Tibial nerve (tissue), 4 donors: ENCODE data around the gene IFI30. TPM values are rescaled to one million over a fixed set of nuclear protein-coding genes. Genes with fewer than 3 reads are reported as not detected.

Experiments used
- DNase-seq, 2 donors: peaks; one replicate each; pipeline ENCODE4 v3.0.0-alpha.2; 2019; ENCODE audit warnings: low spot score in 2 of 2
- H3K27ac ChIP-seq, 4 donors: fragments of 200-600 bp; sonication (generic) in 3 of 4; one replicate each; pipeline ENCODE4 v1.5.1; 2017 to 2019; ENCODE audit warnings: mild to moderate bottlenecking in 1 of 4
- H3K27me3 ChIP-seq, 2 donors: fragments of 200-600 bp; sonication (generic) in 1 of 2; one replicate each; pipeline versions ENCODE4 v1.5.1 to v1.6.0; 2017 to 2019
- H3K36me3 ChIP-seq, 3 donors: fragments of 200-600 bp; sonication (generic); one replicate each; pipeline ENCODE4 v1.5.1; 2018 to 2019
- H3K4me1 ChIP-seq, 4 donors: fragments of 200-600 bp; sonication (generic) in 3 of 4; one replicate each; pipeline ENCODE4 v1.5.1; 2017 to 2019
- H3K4me3 ChIP-seq, 4 donors: fragments of 200-600 bp; sonication (generic) in 3 of 4; one replicate each; pipeline ENCODE4 v1.5.1; 2017 to 2019; ENCODE audit warnings: mild to moderate bottlenecking in 1 of 4, moderate library complexity in 1 of 4
- H3K9me3 ChIP-seq, 4 donors: fragments of 200-600 bp; sonication (generic) in 3 of 4; one replicate each; pipeline ENCODE4 v1.5.1; 2017 to 2019
- CTCF ChIP-seq, 5 experiments: fragments of 200-600 bp in 3 of 5; fragments of 450-650 bp in 2 of 5; sonication (generic) in 3 of 5; IDR thresholded peaks; one replicate each; pipeline ENCODE4 v1.5.1; 2016 to 2019; ENCODE audit warnings: antibody characterized with exemption in 5 of 5, mild to moderate bottlenecking in 3 of 5, moderate library complexity in 2 of 5
- EP300 ChIP-seq, 2 donors: sonication (generic); formaldehyde crosslinking; IDR thresholded peaks; one replicate each; pipeline ENCODE4 v1.6.1; 2017; ENCODE audit warnings: antibody characterized with exemption in 2 of 2, mild to moderate bottlenecking in 1 of 2
- POLR2A ChIP-seq, 2 donors: fragments of 450-650 bp; IDR thresholded peaks; one replicate each; pipeline ENCODE4 v1.6.1; 2017; ENCODE audit warnings: antibody characterized with exemption in 2 of 2, mild to moderate bottlenecking in 2 of 2, moderate library complexity in 2 of 2
- whole genome bisulfite sequencing, 2 donors: methylation state at CpG; one replicate each; pipeline ENCODE4 v1.1.5; 2018; 5-methylcytosine and 5-hydroxymethylcytosine counted together
- total RNA-seq, 4 donors: library from RNA; depleted of rRNA; stranded (reverse); fragments of >200 nt; gene quantifications; one replicate each; pipeline ENCODE4 v1.1.0, GENCODE V29; 2016

IFI30 gene
- total RNA-seq, 4 donors from 2014 or later = 19.0 to 101 (median 29.4) TPM

- WGBS, 2 donors = 47 to 55% methylated on average over 13 of the region's 13 CpGs
- Histone ChIP-seq H3K36me3 (peaks cover 0 to 50% (median 0%) of the 10 kb centered on the region in 3 donors), H3K4me1 (peaks cover 0 to 45% (median 28%) of the 10 kb centered on the region in 4 donors), H3K27me3 (no peaks in the 10 kb centered on the region), H3K4me3 (peak overlapping the region in 3 of 4 donors; percentile 20 to 60 (median 39)), H3K27ac (peak overlapping the region; percentile 67 to 91 (median 86)), H3K9me3 (no peaks in the 10 kb centered on the region)
- DNase-seq = no peak
- no peak for TF ChIP-seq EP300 (IDR thresholded peaks at IDR 0.05)
- no peak for TF ChIP-seq POLR2A (IDR thresholded peaks at IDR 0.05)
- no peak for TF ChIP-seq CTCF (IDR thresholded peaks at IDR 0.05)
Observed at GRCh38 chr19:18160493-18160970, 13.1 kb upstream of the IFI30 start.

- H3K4me3 ChIP-seq = peak overlapping the region; percentile 28 to 60 (median 34)
- peaks cover 0 to 50% (median 0%) of the 10 kb centered on the region in 3 donors for H3K36me3 ChIP-seq
- H3K27me3 ChIP-seq = no peaks in the 10 kb centered on the region
- H3K9me3 ChIP-seq = no peaks in the 10 kb centered on the region
- TF ChIP-seq CTCF (IDR thresholded peaks at IDR 0.05) (peak; percentile 69 to 99 (median 89)), POLR2A (IDR thresholded peaks at IDR 0.05) (no peak)
- peaks cover 0 to 39% (median 28%) of the 10 kb centered on the region in 4 donors for H3K4me1 ChIP-seq
- peak overlapping the region; percentile 67 to 91 (median 86) for H3K27ac ChIP-seq
- peak; percentile 51 to 64 for DNase-seq
- 1 to 3% methylated on average over 27 to 36 of the region's 66 CpGs for WGBS, 2 donors
Observed at GRCh38 chr19:18160971-18161635, 12.5 kb upstream of the IFI30 start.

- 56 to 57% methylated on average over 15 to 19 of the region's 19 CpGs for WGBS, 2 donors
- Histone ChIP-seq H3K27me3 (no peaks in the 10 kb centered on the region), H3K27ac (peak overlapping the region in 2 of 4 donors; percentile 48 to 91), H3K36me3 (peaks cover 0 to 51% (median 4%) of the 10 kb centered on the region in 3 donors), H3K4me1 (peaks cover 0 to 34% (median 26%) of the 10 kb centered on the region in 4 donors), H3K4me3 (peak overlapping the region; percentile 16 to 60 (median 29)), H3K9me3 (no peaks in the 10 kb centered on the region)
- no peak for DNase-seq
- no peak for TF ChIP-seq EP300 (IDR thresholded peaks at IDR 0.05)
- TF ChIP-seq POLR2A (IDR thresholded peaks at IDR 0.05) = no peak
- TF ChIP-seq CTCF (IDR thresholded peaks at IDR 0.05) = peak in 1 of 5 experiments; percentile 4
Observed at GRCh38 chr19:18161636-18162002, 12.0 kb upstream of the IFI30 start.

- DNase-seq = no peak
- 95% methylated on average over 7 of the region's 7 CpGs for WGBS, 2 donors
- Histone ChIP-seq H3K4me1 (peaks cover 0 to 27% (median 14%) of the 10 kb centered on the region in 4 donors), H3K36me3 (peaks cover 0 to 73% (median 11%) of the 10 kb centered on the region in 3 donors), H3K27me3 (no peaks in the 10 kb centered on the region), H3K9me3 (no peaks in the 10 kb centered on the region), H3K27ac (no peak overlapping the region), H3K4me3 (no peak overlapping the region)
- no peak for TF ChIP-seq POLR2A (IDR thresholded peaks at IDR 0.05)
- TF ChIP-seq CTCF (IDR thresholded peaks at IDR 0.05) = no peak
- TF ChIP-seq EP300 (IDR thresholded peaks at IDR 0.05) = no peak
Observed at GRCh38 chr19:18164072-18164471, 9.5 kb upstream of the IFI30 start.

- Histone ChIP-seq H3K4me3 (no peak overlapping the region), H3K9me3 (no peaks in the 10 kb centered on the region), H3K4me1 (peaks cover 0 to 18% (median 7%) of the 10 kb centered on the region in 4 donors), H3K27ac (no peak overlapping the region), H3K36me3 (peaks cover 0 to 88% (median 11%) of the 10 kb centered on the region in 3 donors), H3K27me3 (no peaks in the 10 kb centered on the region)
- TF ChIP-seq CTCF (IDR thresholded peaks at IDR 0.05) (no peak), POLR2A (IDR thresholded peaks at IDR 0.05) (no peak), EP300 (IDR thresholded peaks at IDR 0.05) (no peak)
- no peak for DNase-seq
- 93 to 95% methylated on average over 15 of the region's 15 CpGs for WGBS, 2 donors
Observed at GRCh38 chr19:18165794-18166544, 7.6 kb upstream of the IFI30 start.
